Astrocyte (in vitro differentiated cells and primary cell): Measurements from ENCODE around the gene SUPT5H.

Experiments
- CTCF ChIP-seq: IDR thresholded peaks from 2 replicates; pipeline ENCODE4 v1.5.1; 2011; ENCODE audit warnings: low read depth, mild to moderate bottlenecking, inconsistent platforms, low read length, moderate library complexity; ENCODE audit not compliant: insufficient read depth
- EZH2 ChIP-seq: IDR thresholded peaks from 2 replicates; pipeline ENCODE4 v1.6.1; 2012; ENCODE audit warnings: mild to moderate bottlenecking, low read length, inconsistent platforms; ENCODE audit not compliant: insufficient read depth

- TF ChIP-seq CTCF (no peak), EZH2 (no peak)
Measured at GRCh38 chr19:39426170-39426569, 19.2 kb upstream of the SUPT5H start.
